Measurements from ENCODE around the gene TRIM75.
"Not testable (repeated sequence)": the region's sequence is repeated elsewhere in the genome, so short reads cannot be mapped to it uniquely, and the experiment has no call there.

The TRIM75 gene

GRCh38 chr4:165079476-165079875 is 25.8 kb downstream of the TRIM75 start:
- DNase-seq (ENCODE audit: extremely low read depth, low read depth): no peak
- TF ChIP-seq CTCF (IDR thresholded peaks at IDR 0.05; ENCODE audit: low read depth, low read length): no peak

DNA sequence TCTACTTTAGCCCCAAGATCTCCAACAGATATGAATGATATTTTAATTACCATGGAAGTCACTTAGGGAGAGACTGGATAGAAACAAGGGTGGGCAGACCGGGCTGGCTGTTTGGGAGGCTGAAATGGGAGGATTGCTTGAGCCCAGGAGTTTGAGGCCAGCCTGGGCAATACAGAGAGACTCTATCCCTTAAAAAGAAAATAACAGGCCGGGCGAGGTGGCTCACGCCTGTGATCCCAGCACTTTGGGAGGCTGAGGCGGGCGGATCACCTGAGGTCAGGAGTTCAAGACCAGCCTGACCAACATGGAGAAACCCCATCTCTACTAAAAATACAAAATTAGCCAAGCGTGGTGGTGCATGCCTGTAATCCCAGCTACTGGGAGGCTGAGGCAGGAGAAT is 31.1 kb downstream of the TRIM75 start:
- not testable (repeated sequence) for DNase-seq (ENCODE audit: extremely low read depth, low read depth)

DNA sequence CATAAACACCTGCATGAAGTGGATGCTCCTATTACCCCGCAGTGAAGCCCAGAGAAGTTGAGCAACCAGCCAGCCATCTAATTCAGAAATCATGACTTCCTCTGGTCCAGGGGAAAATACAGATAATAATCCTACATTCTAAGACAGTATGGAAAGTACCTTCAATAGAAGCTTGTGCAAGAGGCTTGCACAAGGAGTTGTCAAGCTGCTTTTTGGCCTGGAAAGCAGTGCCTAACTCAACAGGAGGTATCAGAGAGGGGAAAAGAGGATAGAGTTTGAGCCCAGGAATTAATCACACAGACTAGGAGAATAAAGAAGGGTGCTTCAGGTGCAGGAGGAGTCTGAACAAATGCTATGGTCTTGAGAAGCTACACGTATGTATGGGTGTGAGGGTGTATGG is 32.3 kb downstream of the TRIM75 start:
- no peak for TF ChIP-seq CTCF (IDR thresholded peaks at IDR 0.05; ENCODE audit: low read depth, low read length)
- DNase-seq (ENCODE audit: extremely low read depth, low read depth): no peak

GRCh38 chr4:165088366-165088765 is 34.7 kb downstream of the TRIM75 start:
- no peak for TF ChIP-seq CTCF (IDR thresholded peaks at IDR 0.05; ENCODE audit: low read depth, low read length)
- DNase-seq (ENCODE audit: extremely low read depth, low read depth): no peak

DNA sequence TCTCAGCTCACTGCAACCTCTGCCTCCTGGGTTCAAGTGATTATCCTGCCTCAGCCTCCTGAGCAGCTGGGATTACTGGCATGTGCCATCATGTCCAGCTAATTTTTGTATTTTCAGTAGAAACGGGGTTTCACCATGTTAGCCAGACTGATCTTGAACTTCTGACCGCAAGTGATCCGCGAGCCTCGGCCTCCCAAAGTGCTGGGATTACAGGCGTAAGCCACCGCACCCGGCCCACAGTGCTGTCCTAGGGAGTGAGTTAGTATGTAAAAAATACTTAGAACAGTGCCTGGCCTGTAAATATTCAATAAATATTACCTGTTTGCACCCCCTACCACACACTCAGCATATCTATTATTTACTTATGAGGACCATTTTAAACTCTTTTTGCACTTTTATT is 38.5 kb downstream of the TRIM75 start:
- not testable (repeated sequence) for DNase-seq (ENCODE audit: extremely low read depth, low read depth)

DNA sequence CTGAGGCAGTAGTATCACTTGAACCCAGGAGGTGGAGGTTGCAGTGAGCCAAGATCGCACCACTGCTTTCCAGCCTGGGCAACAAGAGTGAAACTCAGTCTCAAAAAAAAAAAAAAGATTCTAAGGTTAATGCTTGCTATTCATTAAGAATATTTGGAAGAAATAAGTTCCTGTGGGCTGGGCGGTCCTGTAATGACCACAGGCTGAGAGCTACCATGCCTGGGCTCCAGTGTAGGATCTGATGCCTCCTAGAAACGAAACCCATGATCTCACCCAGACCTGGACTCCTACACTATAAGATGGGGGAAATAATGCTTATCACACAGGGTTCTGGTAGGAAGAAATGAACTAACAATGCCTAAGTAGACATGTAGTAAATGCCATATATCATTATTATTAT is 41.2 kb downstream of the TRIM75 start:
- DNase-seq (ENCODE audit: extremely low read depth, low read depth): no peak

GRCh38 chr4:165095291-165095690 is 41.6 kb downstream of the TRIM75 start:
- TF ChIP-seq CTCF (IDR thresholded peaks at IDR 0.05; ENCODE audit: low read depth, low read length): no peak
- no peak for DNase-seq (ENCODE audit: extremely low read depth, low read depth)

More for the DNA sequence above, 41.2 kb downstream of the TRIM75 start:
- TF ChIP-seq CTCF (IDR thresholded peaks at IDR 0.05; ENCODE audit: low read depth, low read length): no peak

GRCh38 chr4:165096776-165097175 is 43.1 kb downstream of the TRIM75 start:
- no peak for DNase-seq (ENCODE audit: extremely low read depth, low read depth)
- TF ChIP-seq CTCF (IDR thresholded peaks at IDR 0.05; ENCODE audit: low read depth, low read length): peak; percentile 60

DNA sequence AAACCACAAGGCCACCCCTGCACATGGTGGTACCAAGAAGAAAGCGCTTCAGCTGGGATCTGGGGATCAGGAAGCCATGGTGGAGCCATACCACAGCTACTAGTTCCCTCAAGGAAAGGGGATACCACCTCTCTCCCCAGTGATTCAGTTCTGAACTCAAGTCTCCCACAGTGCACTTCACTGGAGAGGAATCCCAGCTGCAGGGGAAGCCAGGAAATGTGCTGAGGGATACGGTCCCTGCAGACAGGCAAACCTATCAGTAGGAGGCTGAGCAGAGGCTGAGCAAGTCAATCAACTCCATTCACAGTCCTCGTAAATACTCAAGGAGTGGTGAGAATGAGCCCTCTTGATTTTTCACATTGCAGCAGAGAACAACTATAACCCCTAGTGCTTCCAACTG is 48.0 kb downstream of the TRIM75 start:
- TF ChIP-seq CTCF (IDR thresholded peaks at IDR 0.05; ENCODE audit: low read depth, low read length): no peak
- DNase-seq (ENCODE audit: extremely low read depth, low read depth): no peak
